RWPE2 (cell line): ENCODE measurements around the gene PAPLN.

ENCODE experiments used
- ATAC-seq: fragments of 200-7000 bp; cut with Tn5 transposase; 3 replicates; pipeline ENCODE4 v1.9.1; 2021; ENCODE audit warnings: low read depth
- DNase-seq: peaks from one replicate; pipeline ENCODE4 v3.0.0-alpha.2; 2020; ENCODE audit warnings: low spot score
- H3K27ac ChIP-seq: fragments of 450-650 bp; 2 replicates; pipeline ENCODE4 v1.5.1; 2017; ENCODE audit warnings: mild to moderate bottlenecking; ENCODE audit not compliant: poor library complexity, severe bottlenecking
- H3K27me3 ChIP-seq: fragments of 250-450 bp; sonication (Bioruptor Pico); 2 replicates; pipeline ENCODE4 v1.5.1; 2021; ENCODE audit warnings: mild to moderate bottlenecking, moderate library complexity; ENCODE audit not compliant: insufficient read depth, poor library complexity, severe bottlenecking
- H3K36me3 ChIP-seq: fragments of 250-450 bp; sonication (Bioruptor Pico); 2 replicates; pipeline ENCODE4 v1.5.1; 2020; ENCODE audit warnings: low read depth, mild to moderate bottlenecking, moderate library complexity
- H3K4me1 ChIP-seq: fragments of 250-450 bp; sonication (Bioruptor Pico); 2 replicates; pipeline ENCODE4 v1.5.1; 2021; ENCODE audit warnings: mild to moderate bottlenecking, moderate library complexity; ENCODE audit not compliant: insufficient read depth, poor library complexity, severe bottlenecking
- H3K4me3 ChIP-seq: fragments of 250-450 bp; sonication (Bioruptor Pico); 2 replicates; pipeline ENCODE4 v1.5.1; 2021; ENCODE audit warnings: mild to moderate bottlenecking, moderate library complexity; ENCODE audit not compliant: severe bottlenecking
- H3K9me3 ChIP-seq: fragments of 250-450 bp; sonication (Bioruptor Pico); 2 replicates; pipeline ENCODE4 v1.5.1; 2021; ENCODE audit warnings: mild to moderate bottlenecking, moderate library complexity; ENCODE audit not compliant: severe bottlenecking
- CTCF ChIP-seq: fragments of 450-650 bp; IDR thresholded peaks from one replicate; pipeline ENCODE4 v1.5.1; 2017; ENCODE audit warnings: mild to moderate bottlenecking, moderate library complexity; ENCODE audit not compliant: poor library complexity, severe bottlenecking

PAPLN gene

GRCh38 chr14:73323896-73324399 lies 86.6 kb downstream of the PAPLN start:
- Histone ChIP-seq H3K4me1 (no peaks in the 10 kb centered on the region), H3K36me3 (peaks cover 11% of the 10 kb centered on the region; the same call in 1 of the 2 replicates), H3K4me3 (no peak overlapping the region), H3K9me3 (no peaks in the 10 kb centered on the region), H3K27me3 (no peaks in the 10 kb centered on the region), H3K27ac (no peak overlapping the region)
- no peak for DNase-seq
- ATAC-seq = no peak
- TF ChIP-seq CTCF = no peak
